Ovary (tissue), 9 donors: ENCODE results near the gene ASPSCR1. TPM values are rescaled to one million over a fixed set of nuclear protein-coding genes. Genes with fewer than 3 reads are reported as not detected.

ENCODE experiments used
- DNase-seq, 5 donors: peaks; one replicate each; pipeline ENCODE4 v3.0.0-alpha.2; 2019 to 2020
- H3K27ac ChIP-seq, 2 donors: fragments of 200-600 bp; one replicate each; pipeline versions ENCODE4 v1.5.1 to v1.8.0; 2019 to 2022
- H3K27me3 ChIP-seq: fragments of 200-600 bp; one replicate; pipeline ENCODE4 v1.8.0; 2022
- H3K36me3 ChIP-seq: fragments of 200-600 bp; sonication (generic); one replicate; pipeline ENCODE4 v1.5.1; 2019
- H3K4me1 ChIP-seq: one replicate; pipeline ENCODE4 v1.8.1; 2013; ENCODE audit warnings: mild to moderate bottlenecking, moderate library complexity; ENCODE audit not compliant: insufficient read depth
- H3K4me3 ChIP-seq: fragments of 200-600 bp; sonication (generic); one replicate; pipeline ENCODE4 v1.5.1; 2017
- H3K9me3 ChIP-seq, 2 donors: fragments of 200-600 bp in 1 of 2; sonication (generic) in 1 of 2; one replicate each; pipeline versions ENCODE4 v1.5.1 to v1.8.1; 2013 to 2019; ENCODE audit warnings: mild to moderate bottlenecking in 1 of 2, moderate library complexity in 1 of 2
- EP300 ChIP-seq: sonication (generic); formaldehyde crosslinking; IDR thresholded peaks from one replicate; pipeline ENCODE4 v1.6.1; 2017; ENCODE audit warnings: antibody characterized with exemption
- POLR2A ChIP-seq: fragments of 450-650 bp; IDR thresholded peaks from one replicate; pipeline ENCODE4 v1.6.1; 2017; ENCODE audit warnings: antibody characterized with exemption, mild to moderate bottlenecking, moderate library complexity
- WGBS, 3 donors: extraction: QIAGEN DNeasy Blood & Tissue Kit in 1 of 3; methylation state at CpG; one replicate each; pipeline versions ENCODE4 v1.1.5 to v1.1.7; 2013 to 2017; 5-methylcytosine and 5-hydroxymethylcytosine counted together
- intact Hi-C, 4 donors: fragments of 100-400 bp; cut with DNase I; formaldehyde crosslinking; loops; one replicate each; pipeline versions ENCODE4 v1.11.0 to v1.15.1; 2022 to 2023
- polyA plus RNA-seq, 2 donors: library from polyadenylated mRNA; stranded (reverse); fragments of 200-250 nt in 1 of 2; fragments of 350-450 nt in 1 of 2; fragmentation: Illumina TruSeq in 1 of 2; extraction: RNeasy Lipid Tissue Mini Kit (QIAGEN cat#74804) in 1 of 2; gene quantifications; one replicate each; pipeline ENCODE4 v1.2.3, GENCODE V29; 2013 to 2014
- total RNA-seq, 7 donors: library from RNA; depleted of rRNA in 2 of 7; stranded (reverse); fragments of >200 nt in 2 of 7; fragmentation: NEBNext Ultra II Directional in 3 of 7; extraction: Animal tissue kit (Norgen Biotek cat#: 25700) in 3 of 7; gene quantifications; one replicate each; pipeline versions ENCODE4 v1.1.0 to v1.2.4, GENCODE V29; 2016 to 2023
- TF ChIP-seq, protein P1 (sequence below), 3 donors: fragments of 450-650 bp in 2 of 3; fragments of 200-600 bp in 1 of 3; IDR thresholded peaks; one replicate each; pipeline versions ENCODE4 v1.5.1 to v1.8.0; 2016 to 2022; ENCODE audit warnings: antibody characterized with exemption in 3 of 3, mild to moderate bottlenecking in 1 of 3
- donor health status: DM: no; HTN: no; CAD: no; lungs with moderate emphysema.
- donor health status: DM: no; HTN: no; CAD: no.
- donor health status: Bipolar disorder and iron deficiency.
- donor health status: DM: yes; HTN: yes; CAD: no.
- donor health status: DM: no; HTN: no; CAD: no.
- donor health status: DM: yes; HTN: yes; CAD: no.

Gene ASPSCR1
- total and polyA plus RNA-seq, 9 donors: 1.6 to 39.9 (median 24.3) TPM

DNA sequence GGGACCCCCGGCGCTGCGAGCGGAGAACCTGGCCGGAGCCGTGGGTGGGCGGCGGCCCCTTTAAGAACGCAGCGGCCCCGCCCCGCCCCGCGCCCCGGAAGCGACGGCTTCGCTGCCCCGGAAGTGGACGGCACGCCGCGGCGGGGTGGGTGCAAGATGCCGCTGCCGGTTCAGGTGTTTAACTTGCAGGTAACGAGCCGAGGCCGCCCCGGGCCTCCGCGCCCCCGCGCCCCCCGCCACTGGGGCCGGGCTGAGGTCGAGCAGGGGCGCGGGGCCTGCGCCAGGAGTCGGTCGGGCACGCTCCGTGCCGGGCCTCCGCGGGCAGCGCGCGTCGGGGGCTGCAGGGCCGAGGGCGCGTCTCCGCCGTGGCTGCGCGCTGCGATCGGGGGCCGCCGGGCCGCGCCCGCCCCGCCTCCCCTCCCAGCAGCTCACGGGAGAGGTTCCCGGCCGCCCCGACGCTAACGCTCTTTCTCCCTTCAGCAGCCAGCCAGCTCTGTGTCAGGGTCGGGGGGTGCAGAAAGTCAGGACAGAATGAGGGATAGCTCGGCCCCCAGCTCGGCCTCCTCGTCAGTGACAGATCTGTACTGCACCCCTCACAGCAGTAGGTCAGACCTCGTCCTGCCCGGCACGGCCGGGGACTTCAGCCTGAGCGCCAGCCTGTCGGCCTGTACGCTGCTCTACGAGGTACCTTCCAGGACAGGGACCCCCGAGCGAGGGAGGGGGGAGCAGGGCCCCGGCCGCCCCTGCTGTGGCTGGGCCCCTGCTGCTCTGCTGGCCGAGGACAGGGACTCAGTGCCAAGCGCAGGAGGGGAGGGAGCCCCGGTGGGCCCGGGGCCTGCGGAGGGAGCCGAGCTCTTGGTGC lies 74.6 kb downstream of the ASPSCR1 start, which contains the start of the genes GPS1 and RFNG:
Gene GPS1, plus strand, starts transcription at position 123 of the 862 bp plus-strand sequence. Its CDS starts 34 bp downstream, at position 157.
Gene RFNG, minus strand, starts transcription at position 36 of the 862 bp plus-strand sequence. CDS start 45 bp downstream, outside the sequence.
- intact Hi-C loops: loop anchor here in 1 of 4 donors (10.0 kb wide), 1 partner anchor 57 kb away; no protein-coding TSS in a partner anchor
- Histone ChIP-seq H3K4me3 (peak within 1 kb of the TSS; percentile 59), H3K36me3 (no peaks in the 10 kb centered on the region), H3K27ac (peak within 1 kb of the TSS; percentile 36 to 75), H3K9me3 (no peaks in the 10 kb centered on the region), H3K4me1 (peaks cover 9% of the 10 kb centered on the region), H3K27me3 (no peaks in the 10 kb centered on the region)
- no peak for TF ChIP-seq EP300
- TF ChIP-seq POLR2A: no peak
- TF ChIP-seq, protein P1, sequence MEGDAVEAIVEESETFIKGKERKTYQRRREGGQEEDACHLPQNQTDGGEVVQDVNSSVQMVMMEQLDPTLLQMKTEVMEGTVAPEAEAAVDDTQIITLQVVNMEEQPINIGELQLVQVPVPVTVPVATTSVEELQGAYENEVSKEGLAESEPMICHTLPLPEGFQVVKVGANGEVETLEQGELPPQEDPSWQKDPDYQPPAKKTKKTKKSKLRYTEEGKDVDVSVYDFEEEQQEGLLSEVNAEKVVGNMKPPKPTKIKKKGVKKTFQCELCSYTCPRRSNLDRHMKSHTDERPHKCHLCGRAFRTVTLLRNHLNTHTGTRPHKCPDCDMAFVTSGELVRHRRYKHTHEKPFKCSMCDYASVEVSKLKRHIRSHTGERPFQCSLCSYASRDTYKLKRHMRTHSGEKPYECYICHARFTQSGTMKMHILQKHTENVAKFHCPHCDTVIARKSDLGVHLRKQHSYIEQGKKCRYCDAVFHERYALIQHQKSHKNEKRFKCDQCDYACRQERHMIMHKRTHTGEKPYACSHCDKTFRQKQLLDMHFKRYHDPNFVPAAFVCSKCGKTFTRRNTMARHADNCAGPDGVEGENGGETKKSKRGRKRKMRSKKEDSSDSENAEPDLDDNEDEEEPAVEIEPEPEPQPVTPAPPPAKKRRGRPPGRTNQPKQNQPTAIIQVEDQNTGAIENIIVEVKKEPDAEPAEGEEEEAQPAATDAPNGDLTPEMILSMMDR (IDR thresholded peaks at IDR 0.05): no peak
- WGBS, 3 donors: 0 to 1% (median 0%) methylated on average over 44 to 93 of the region's 94 CpGs
- peak; percentile 71 to 85 (median 79) for DNase-seq

DNA sequence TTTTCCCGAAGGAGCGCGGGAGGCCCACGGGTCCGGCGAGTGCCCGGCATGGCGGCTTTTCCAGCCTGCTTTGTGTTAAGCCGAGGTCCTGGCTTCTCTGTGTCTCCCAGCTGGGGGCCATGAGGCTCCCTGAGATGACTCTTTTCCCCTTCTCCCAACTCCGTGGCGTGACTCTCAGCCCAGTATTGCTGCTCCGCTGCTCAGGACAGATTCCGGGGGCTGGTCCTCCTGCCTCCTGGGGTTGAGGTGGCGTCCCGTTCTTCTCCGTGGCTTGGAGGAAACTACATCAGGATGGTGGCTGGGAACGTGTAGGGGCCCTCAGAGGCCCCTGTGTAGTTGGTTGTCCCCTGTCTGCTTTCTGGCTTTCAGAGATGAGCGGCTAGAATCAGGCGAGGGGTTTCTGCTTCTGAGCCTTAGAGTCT lies 75.2 kb downstream of the ASPSCR1 start:
- no peaks in the 10 kb centered on the region for H3K36me3 ChIP-seq
- intact Hi-C loops: loop anchor here in 1 of 4 donors (10.0 kb wide), 1 partner anchor 58 kb away; no protein-coding TSS in a partner anchor
- no peaks in the 10 kb centered on the region for H3K9me3 ChIP-seq
- H3K27ac ChIP-seq: no peak overlapping the region
- peak in 1 of 5 donors; percentile 15 for DNase-seq
- WGBS, 3 donors: 16 to 29% (median 18%) methylated on average over 16 to 19 of the region's 19 CpGs
- H3K27me3 ChIP-seq: no peaks in the 10 kb centered on the region
- H3K4me1 ChIP-seq: peaks cover 9% of the 10 kb centered on the region
- TF ChIP-seq POLR2A: no peak
- TF ChIP-seq, protein P1 (IDR thresholded peaks at IDR 0.05): no peak
- no peak for TF ChIP-seq EP300
- peak overlapping the region; percentile 59 for H3K4me3 ChIP-seq

DNA sequence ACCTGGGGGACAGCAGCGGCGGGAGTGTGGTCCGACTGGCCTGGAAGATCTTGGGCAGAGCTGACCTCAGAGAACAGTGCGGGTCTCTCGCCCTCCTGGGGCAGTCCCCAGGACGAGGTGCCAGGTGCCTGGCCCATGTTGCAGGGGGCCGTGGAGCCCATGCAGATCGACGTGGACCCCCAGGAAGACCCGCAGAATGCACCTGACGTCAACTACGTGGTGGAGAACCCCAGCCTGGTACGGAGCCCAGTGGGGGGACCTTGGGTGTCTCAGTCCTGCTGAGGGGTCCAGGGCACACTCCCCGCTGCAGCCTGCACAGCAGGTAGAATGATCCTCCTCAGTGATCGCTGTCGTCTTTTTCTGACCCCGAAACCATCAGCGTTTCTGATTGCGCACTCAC lies 75.7 kb downstream of the ASPSCR1 start:
- H3K27me3 ChIP-seq: no peaks in the 10 kb centered on the region
- H3K27ac ChIP-seq: no peak overlapping the region
- intact Hi-C loops: loop anchor here in 1 of 4 donors (10.0 kb wide), 1 partner anchor 58 kb away; no protein-coding TSS in a partner anchor
- TF ChIP-seq, protein P1 (IDR thresholded peaks at IDR 0.05): no peak
- TF ChIP-seq EP300 (no peak), POLR2A (no peak)
- no peaks in the 10 kb centered on the region for H3K9me3 ChIP-seq
- peak overlapping the region; percentile 59 for H3K4me3 ChIP-seq
- no peaks in the 10 kb centered on the region for H3K36me3 ChIP-seq
- 76 to 90% (median 83%) methylated on average over 19 of the region's 19 CpGs for WGBS, 3 donors
- H3K4me1 ChIP-seq: peaks cover 9% of the 10 kb centered on the region
- DNase-seq: peak in 2 of 5 donors; percentile 16 to 23

DNA sequence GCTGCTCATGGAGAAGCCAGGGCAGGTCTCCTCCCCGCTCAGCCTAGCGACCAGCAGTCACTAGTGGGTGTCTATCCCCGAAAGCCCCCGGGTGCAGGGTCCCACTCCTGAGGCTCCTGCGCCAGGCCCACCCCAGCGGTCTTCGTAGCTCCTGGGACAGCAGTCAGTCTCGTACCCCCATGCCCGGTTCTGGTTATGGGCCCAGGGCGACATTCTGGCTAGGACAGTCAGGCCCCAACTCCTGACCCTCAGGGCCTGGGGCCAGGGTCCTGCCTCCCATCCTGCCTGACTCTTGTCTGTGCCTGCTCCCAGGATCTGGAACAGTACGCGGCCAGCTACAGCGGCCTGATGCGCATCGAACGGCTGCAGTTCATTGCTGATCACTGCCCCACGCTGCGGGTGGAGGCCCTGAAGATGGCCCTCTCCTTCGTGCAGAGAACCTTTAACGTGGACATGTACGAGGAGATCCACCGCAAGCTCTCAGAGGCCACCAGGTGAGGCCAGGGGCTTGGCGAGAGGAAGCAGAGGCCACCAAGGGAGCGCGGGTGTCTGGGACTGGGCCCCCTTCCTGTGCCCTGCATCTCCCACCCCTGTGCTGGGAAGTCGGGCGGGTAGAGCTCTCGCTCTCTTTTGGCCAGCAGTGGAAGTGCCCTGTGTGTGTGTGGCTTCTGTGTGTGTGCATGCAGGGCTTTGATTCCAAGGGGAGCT lies 76.3 kb downstream of the ASPSCR1 start:
- DNase-seq: peak in 2 of 5 donors; percentile 12 to 17
- H3K4me1 ChIP-seq: peaks cover 9% of the 10 kb centered on the region
- H3K9me3 ChIP-seq: no peaks in the 10 kb centered on the region
- TF ChIP-seq EP300 (no peak), POLR2A (no peak)
- TF ChIP-seq, protein P1 (IDR thresholded peaks at IDR 0.05): no peak
- no peaks in the 10 kb centered on the region for H3K27me3 ChIP-seq
- H3K4me3 ChIP-seq: no peak overlapping the region
- intact Hi-C loops: loop anchor here in 1 of 4 donors (10.0 kb wide), 1 partner anchor 59 kb away; no protein-coding TSS in a partner anchor
- WGBS, 3 donors: 88 to 91% (median 90%) methylated on average over 26 to 28 of the region's 28 CpGs
- H3K36me3 ChIP-seq: no peaks in the 10 kb centered on the region
- H3K27ac ChIP-seq: no peak overlapping the region
